ENCODE results near the gene SLC50A1.
A peak's percentile ranks its signal among the peaks of the same experiment; 100 is the strongest.
"Not testable (repeated sequence)": the region's sequence is repeated elsewhere in the genome, so short reads cannot be mapped to it uniquely, and the experiment has no call there.

The SLC50A1 gene

GRCh38 chr1:155137154-155137949 lies 1.7 kb downstream of the SLC50A1 start:
- no peak for DNase-seq

GRCh38 chr1:155139895-155140629 lies 4.4 kb downstream of the SLC50A1 start, which contains the start of gene DPM3:
Gene DPM3, minus strand, starts transcription at chr1:155140531. Its CDS starts 291 bp downstream, at chr1:155140240.
- peak; percentile 67 for DNase-seq

GRCh38 chr1:155140630-155140953 lies 4.9 kb downstream of the SLC50A1 start:
- DNase-seq = no peak

- no peak for DNase-seq
Observed at GRCh38 chr1:155141749-155142148, 6.1 kb downstream of the SLC50A1 start.

GRCh38 chr1:155145491-155145890 lies 9.8 kb downstream of the SLC50A1 start:
- no peak for DNase-seq

- DNase-seq = not testable (repeated sequence)
Observed at GRCh38 chr1:155155996-155156643, 20.5 kb downstream of the SLC50A1 start.

GRCh38 chr1:155158991-155159390 lies 23.3 kb downstream of the SLC50A1 start:
- DNase-seq = no peak

GRCh38 chr1:155160128-155160527 lies 24.5 kb downstream of the SLC50A1 start:
- no peak for DNase-seq

- not testable (repeated sequence) for DNase-seq
Observed at GRCh38 chr1:155162631-155163030, 27.0 kb downstream of the SLC50A1 start.

GRCh38 chr1:155163785-155164184 lies 28.1 kb downstream of the SLC50A1 start:
- not testable (repeated sequence) for DNase-seq

GRCh38 chr1:155164625-155165024 lies 29.0 kb downstream of the SLC50A1 start:
- not testable (repeated sequence) for DNase-seq

GRCh38 chr1:155166051-155166470 lies 30.4 kb downstream of the SLC50A1 start:
- DNase-seq = no peak

GRCh38 chr1:155166471-155167165 lies 31.0 kb downstream of the SLC50A1 start:
- DNase-seq = no peak

GRCh38 chr1:155167166-155168104 lies 31.8 kb downstream of the SLC50A1 start:
- peak; percentile 73 for DNase-seq

- not testable (repeated sequence) for DNase-seq
Observed at GRCh38 chr1:155168105-155168445, 32.4 kb downstream of the SLC50A1 start.

GRCh38 chr1:155168456-155169210 lies 33.0 kb downstream of the SLC50A1 start:
- no peak for DNase-seq

- DNase-seq = no peak
Observed at GRCh38 chr1:155169541-155169940, 33.9 kb downstream of the SLC50A1 start.

GRCh38 chr1:155170101-155170785 lies 34.6 kb downstream of the SLC50A1 start:
- no peak for DNase-seq

GRCh38 chr1:155170806-155171205 lies 35.2 kb downstream of the SLC50A1 start:
- no peak for DNase-seq
